ENCODE data around the gene SLC19A1.
A peak's percentile ranks its signal among the peaks of the same experiment; 100 is the strongest.

Gene SLC19A1

GRCh38 chr21:45478816-45479669 lies 63.2 kb downstream of the SLC19A1 start:
- DNase-seq (ENCODE audit: low read depth) = no peak

- DNase-seq (ENCODE audit: low read depth) = peak; percentile 59
Observed at GRCh38 chr21:45478115-45478801, 64.0 kb downstream of the SLC19A1 start.

GRCh38 chr21:45477176-45478114 lies 64.8 kb downstream of the SLC19A1 start:
- DNase-seq (ENCODE audit: low read depth) = no peak

- DNase-seq (ENCODE audit: low read depth) = no peak
Observed at GRCh38 chr21:45476582-45476981, 65.7 kb downstream of the SLC19A1 start.

GRCh38 chr21:45475797-45476570 lies 66.3 kb downstream of the SLC19A1 start:
- DNase-seq (ENCODE audit: low read depth) = no peak

- DNase-seq (ENCODE audit: low read depth) = no peak
Observed at GRCh38 chr21:45475004-45475685, 67.1 kb downstream of the SLC19A1 start.

- DNase-seq (ENCODE audit: low read depth) = no peak
Observed at GRCh38 chr21:45474323-45474950, 67.8 kb downstream of the SLC19A1 start.

GRCh38 chr21:45473496-45474322 lies 68.5 kb downstream of the SLC19A1 start:
- DNase-seq (ENCODE audit: low read depth) = no peak

GRCh38 chr21:45472445-45473365 lies 69.5 kb downstream of the SLC19A1 start:
- DNase-seq (ENCODE audit: low read depth) = no peak

GRCh38 chr21:45471525-45472221 lies 70.6 kb downstream of the SLC19A1 start:
- no peak for DNase-seq (ENCODE audit: low read depth)

- peak; percentile 24 for DNase-seq (ENCODE audit: low read depth)
Observed at GRCh38 chr21:45470773-45471524, 71.3 kb downstream of the SLC19A1 start.

- DNase-seq (ENCODE audit: low read depth) = no peak
Observed at GRCh38 chr21:45470087-45470515, 72.1 kb downstream of the SLC19A1 start.

GRCh38 chr21:45469273-45470086 lies 72.8 kb downstream of the SLC19A1 start:
- no peak for DNase-seq (ENCODE audit: low read depth)

GRCh38 chr21:45468971-45469272 lies 73.3 kb downstream of the SLC19A1 start:
- no peak for DNase-seq (ENCODE audit: low read depth)

- DNase-seq (ENCODE audit: low read depth) = no peak
Observed at GRCh38 chr21:45468051-45468970, 73.9 kb downstream of the SLC19A1 start.
